HCT116 (cell line): ENCODE results near the gene FNDC3B. TPM values are rescaled to one million over a fixed set of nuclear protein-coding genes. Genes with fewer than 3 reads are reported as not detected.
"Not testable (repeated sequence)": the region's sequence is repeated elsewhere in the genome, so short reads cannot be mapped to it uniquely, and the experiment has no call there.

Source experiments
- ATAC-seq: fragments of 200-7000 bp; cut with Tn5 transposase; 2 replicates; pipeline ENCODE4 v1.9.1; 2020; ENCODE audit warnings: mild to moderate bottlenecking, moderate library complexity
- BruUV-seq: library from RNA; stranded (reverse); fragments of 400-500 nt; replicated peaks from 2 replicates; lab custom pipeline; 2021; lab: Mats Ljungman, UMichigan
- CTCF ChIA-PET: fragments of 300-600 bp; sonication (Branson Sonifier 250); formaldehyde crosslinking; loops from one replicate; lab custom pipeline; 2021; ENCODE audit warnings: antibody characterized with exemption; lab: Charles Lee
- POLR2A ChIA-PET: fragments of 300-600, 350-600 bp; sonication (Branson Sonifier 250); formaldehyde crosslinking; loops from one replicate; lab custom pipeline; 2021; ENCODE audit warnings: antibody characterized with exemption; lab: Charles Lee
- RAD21 ChIA-PET, 2 experiments: fragments of 300-600 bp; sonication (Branson Sonifier 250); formaldehyde crosslinking; loops; one replicate each; lab custom pipeline; 2023; ENCODE audit warnings: low total read pairs in 2 of 2; ENCODE audit not compliant: uncharacterized antibody in 2 of 2, unreplicated experiment in 2 of 2, low non-redundant PET in 1 of 2; lab: Charles Lee
- DNase-seq: peaks from one replicate; pipeline ENCODE4 v3.0.0-alpha.2; 2010; ENCODE audit warnings: low read depth, low spot score
- H2AFZ ChIP-seq: fragments of 200-600 bp; shearing (Covaris generic), sonication (generic); 2 replicates; pipeline ENCODE4 v1.6.1; 2017; ENCODE audit warnings: low read depth, mixed run types, mixed read lengths, antibody characterized with exemption, low read length; ENCODE audit not compliant: poor library complexity, severe bottlenecking
- H3K27ac ChIP-seq: 2 replicates; pipeline ENCODE4 v1.5.1; 2012; ENCODE audit warnings: low read depth, low read length
- H3K27me3 ChIP-seq: fragments of 200-600 bp; sonication (generic); 2 replicates; pipeline ENCODE4 v1.6.1; 2016; ENCODE audit warnings: mixed run types, low read length, mixed read lengths; ENCODE audit not compliant: insufficient read depth
- H3K36me3 ChIP-seq, 2 experiments: fragments of 200-500 bp in 1 of 2; fragments of 200-600 bp in 1 of 2; sonication (Bioruptor generic) in 1 of 2; sonication (generic) in 1 of 2; 2 replicates each; pipeline versions ENCODE4 v1.5.1 to v1.6.1; 2014 to 2016; ENCODE audit warnings: low read length in 2 of 2, inconsistent platforms in 1 of 2, mixed read lengths in 1 of 2, mixed run types in 1 of 2; ENCODE audit not compliant: insufficient read depth in 2 of 2, control insufficient read depth in 1 of 2
- H3K4me1 ChIP-seq, 2 experiments: fragments of 200-600 bp in 1 of 2; sonication (generic) in 1 of 2; 2 replicates each; pipeline versions ENCODE4 v1.5.1 to v1.6.1; 2012 to 2017; ENCODE audit warnings: low read length in 2 of 2, inconsistent platforms in 1 of 2, mild to moderate bottlenecking in 1 of 2, mixed read lengths in 1 of 2, mixed run types in 1 of 2, moderate library complexity in 1 of 2; ENCODE audit not compliant: insufficient read depth in 2 of 2, control insufficient read depth in 1 of 2
- H3K4me2 ChIP-seq: fragments of 200-600 bp; sonication (generic); 2 replicates; pipeline ENCODE4 v1.6.1; 2017; ENCODE audit warnings: mixed run types, low read length, mixed read lengths
- H3K4me3 ChIP-seq, 2 experiments: fragments of 200-600 bp in 1 of 2; sonication (generic) in 1 of 2; replicated peaks in 1 of 2; 2 replicates each; pipeline ENCODE4 v1.5.1; 2011 to 2016; ENCODE audit warnings: low read length in 2 of 2, control low read depth in 1 of 2, low read depth in 1 of 2, mild to moderate bottlenecking in 1 of 2, mixed read lengths in 1 of 2, mixed run types in 1 of 2
- H3K79me2 ChIP-seq: fragments of 200-600 bp; sonication (generic); 2 replicates; pipeline ENCODE4 v1.6.1; 2017; ENCODE audit warnings: mild to moderate bottlenecking, mixed run types, low read length, moderate library complexity, mixed read lengths; ENCODE audit not compliant: insufficient read depth
- H3K9ac ChIP-seq: fragments of 200-600 bp; sonication (generic); 2 replicates; pipeline ENCODE4 v1.6.1; 2016; ENCODE audit warnings: low read length, mixed read lengths
- H3K9me2 ChIP-seq: fragments of 200-600 bp; sonication (generic), shearing (Covaris generic); 2 replicates; pipeline ENCODE4 v1.6.1; 2017; ENCODE audit warnings: mixed run types, mild to moderate bottlenecking, moderate library complexity; ENCODE audit not compliant: insufficient read depth
- H3K9me3 ChIP-seq, 2 experiments: fragments of 200-500 bp in 1 of 2; fragments of 200-600 bp in 1 of 2; sonication (Bioruptor generic) in 1 of 2; sonication (generic) in 1 of 2; 2 replicates each; pipeline ENCODE4 v1.6.1; 2014 to 2017; ENCODE audit warnings: low read length in 2 of 2, mixed read lengths in 2 of 2, inconsistent platforms in 1 of 2, low read depth in 1 of 2, mild to moderate bottlenecking in 1 of 2, mixed run types in 1 of 2, moderate library complexity in 1 of 2; ENCODE audit not compliant: control insufficient read depth in 1 of 2, insufficient read depth in 1 of 2
- H4K20me1 ChIP-seq: fragments of 200-600 bp; sonication (generic), shearing (Covaris generic); 2 replicates; pipeline ENCODE4 v1.6.1; 2017; ENCODE audit warnings: mixed run types, mild to moderate bottlenecking, moderate library complexity; ENCODE audit not compliant: insufficient read depth
- ELF1 ChIP-seq: IDR thresholded peaks from 2 replicates; pipeline ENCODE4 v1.6.1; 2012; ENCODE audit warnings: low read depth, borderline replicate concordance
- MAX ChIP-seq: IDR thresholded peaks from 2 replicates; pipeline ENCODE4 v1.6.1; 2012
- POLR2AphosphoS5 ChIP-seq: IDR thresholded peaks from 2 replicates; pipeline ENCODE4 v1.6.1; 2011; ENCODE audit warnings: mild to moderate bottlenecking, low read depth, low read length, moderate library complexity
- REST ChIP-seq: IDR thresholded peaks from 2 replicates; pipeline ENCODE4 v1.6.1; 2012; ENCODE audit warnings: low read depth
- SP1 ChIP-seq: IDR thresholded peaks from 2 replicates; pipeline ENCODE4 v1.6.1; 2012; ENCODE audit warnings: low read depth
- TCF7L2 ChIP-seq: IDR thresholded peaks from 2 replicates; pipeline ENCODE4 v1.7.0; 2011; ENCODE audit warnings: borderline replicate concordance, inconsistent platforms; ENCODE audit not compliant: insufficient read depth, insufficient read length; ENCODE audit errors: extremely low read depth
- ZBTB33 ChIP-seq: IDR thresholded peaks from 2 replicates; pipeline ENCODE4 v1.6.1; 2011; ENCODE audit warnings: mild to moderate bottlenecking, low read length, moderate library complexity; ENCODE audit not compliant: insufficient replicate concordance; ENCODE audit errors: extremely low read depth
- intact Hi-C: fragments of 100-400 bp; cut with micrococcal nuclease; formaldehyde crosslinking; loops from 2 replicates; pipeline ENCODE4 v1.10.0; 2022
- total RNA-seq: library from RNA; stranded (reverse); gene quantifications from one replicate; pipeline ENCODE4 v1.2.1, GENCODE V29; 2021; ENCODE audit not compliant: unreplicated experiment

FNDC3B gene
- total RNA-seq, 1 experiment from 2014 or later: 45.7 TPM

GRCh38 chr3:172093581-172094443 lies 54.4 kb downstream of the FNDC3B start:
- H3K4me3 ChIP-seq, H3K4me2 ChIP-seq, H4K20me1 ChIP-seq, H2AFZ ChIP-seq, H3K9me3 ChIP-seq, DNase-seq, CTCF ChIA-PET, H3K36me3 ChIP-seq, H3K27ac ChIP-seq, H3K9ac ChIP-seq, RAD21 ChIA-PET, ATAC-seq, intact Hi-C loops, H3K27me3 ChIP-seq, BruUV-seq, H3K9me2 ChIP-seq, POLR2A ChIA-PET: not testable (repeated sequence)
- Histone ChIP-seq H3K79me2 (peaks cover 30% of the 10 kb centered on the region), H3K4me1 (peaks cover 0 to 13% of the 10 kb centered on the region in 2 experiments; a peak in 1 of 4 replicates)

GRCh38 chr3:172094621-172095557 lies 55.5 kb downstream of the FNDC3B start:
- Histone ChIP-seq H3K4me3 (no peak overlapping the region), H2AFZ (no peak overlapping the region), H3K9ac (no peak overlapping the region), H3K27ac (no peak overlapping the region), H3K4me2 (no peak overlapping the region), H3K79me2 (peaks cover 32% of the 10 kb centered on the region), H3K9me2 (no peaks in the 10 kb centered on the region), H4K20me1 (no peaks in the 10 kb centered on the region; the same call in 1 of the 2 replicates), H3K27me3 (no peaks in the 10 kb centered on the region), H3K9me3 (no peaks in the 10 kb centered on the region), H3K36me3 (no peaks in the 10 kb centered on the region), H3K4me1 (peaks cover 0 to 13% of the 10 kb centered on the region in 2 experiments; a peak in 1 of 4 replicates)
- BruUV-seq: no TSS peak
- DNase-seq (no peak), ATAC-seq (no peak)
- ChIA-PET RAD21 (no interaction called here), CTCF (no interaction called here), POLR2A (no interaction called here)
- intact Hi-C loops: no loop called here
- no peak for TF ChIP-seq TCF7L2
- TF ChIP-seq POLR2AphosphoS5: no peak
- no peak for TF ChIP-seq REST
- no peak for TF ChIP-seq SP1
- no peak for TF ChIP-seq MAX
- TF ChIP-seq ZBTB33: no peak
- no peak for TF ChIP-seq ELF1
